HCEC 1CT (cell line): ENCODE measurements around the gene MYLK.
A peak's percentile ranks its signal among the peaks of the same experiment; 100 is the strongest.

Experiments
- DNase-seq: peaks from one replicate; pipeline ENCODE4 v3.0.0-alpha.2; 2017

MYLK gene

GRCh38 chr3:123693584-123694190 lies 190.4 kb downstream of the MYLK start:
- no peak for DNase-seq

GRCh38 chr3:123692671-123693070 lies 191.5 kb downstream of the MYLK start:
- no peak for DNase-seq

DNA sequence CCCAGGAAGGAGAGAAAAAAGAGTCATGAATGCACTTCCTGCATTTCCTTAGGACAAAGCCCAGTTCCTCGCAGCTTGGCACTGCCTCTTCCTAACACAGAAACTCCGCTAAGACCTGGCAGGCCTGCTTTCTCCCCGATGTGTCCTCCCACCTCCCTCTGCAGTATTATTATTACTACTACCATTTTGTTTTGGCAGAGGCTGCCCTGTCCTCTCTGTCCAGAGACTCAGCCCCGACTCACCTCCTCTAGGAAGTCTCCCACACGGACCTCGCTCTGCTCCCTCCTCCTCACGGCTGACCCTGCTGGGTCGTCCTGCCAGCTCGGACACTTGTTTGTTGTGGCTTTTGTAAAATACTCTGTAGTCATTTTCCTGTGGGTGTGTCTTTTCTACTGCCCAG lies 192.1 kb downstream of the MYLK start:
- peak; percentile 11 for DNase-seq

GRCh38 chr3:123689831-123690230 lies 194.3 kb downstream of the MYLK start:
- no peak for DNase-seq

DNA sequence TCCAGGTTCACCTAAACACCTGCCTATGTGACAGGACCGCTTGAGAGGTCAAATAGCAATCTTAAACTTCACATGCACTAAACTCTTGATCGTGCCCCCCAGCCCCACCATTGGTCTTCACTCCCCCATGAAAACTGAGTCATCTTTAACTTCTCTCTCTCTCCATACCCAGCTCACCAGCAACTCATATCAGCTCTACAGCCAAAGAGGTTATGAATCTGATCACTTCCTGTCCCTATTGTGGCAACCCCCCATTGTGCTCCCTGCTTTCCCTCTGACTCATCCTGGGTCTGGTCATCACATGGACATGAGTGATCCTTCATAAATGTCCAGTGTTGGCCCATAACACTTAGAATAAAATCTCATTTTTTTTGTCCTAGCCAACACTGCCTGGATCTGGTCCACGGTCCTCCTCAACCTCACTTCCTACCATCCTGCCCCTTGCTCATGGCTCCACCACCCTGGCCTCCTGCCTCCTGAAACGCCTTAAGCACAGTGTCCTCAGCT lies 195.8 kb downstream of the MYLK start:
- DNase-seq, result peak; percentile 99

GRCh38 chr3:123687286-123687685 lies 196.8 kb downstream of the MYLK start:
- peak; percentile 27 for DNase-seq

DNA sequence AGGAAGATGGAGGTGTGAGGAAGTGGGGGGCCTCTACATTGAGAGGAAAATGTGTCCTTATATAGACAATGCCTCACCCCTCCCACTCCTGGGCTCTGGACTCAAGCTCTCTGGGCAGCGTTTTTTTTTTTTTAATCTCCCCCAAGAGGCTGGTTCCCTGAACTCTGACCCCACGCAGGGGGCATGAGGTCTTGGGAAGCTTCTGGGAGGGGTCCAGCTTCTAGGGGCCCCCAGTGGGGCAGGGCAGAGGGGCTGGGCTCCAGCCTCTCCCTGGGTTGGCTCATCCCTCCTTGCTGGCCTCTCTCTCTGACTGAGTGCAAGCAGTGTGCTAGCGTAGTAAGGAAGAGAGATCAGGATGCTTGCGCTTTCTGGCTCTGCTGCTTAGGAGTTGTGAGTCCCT lies 197.9 kb downstream of the MYLK start:
- DNase-seq, result no peak

DNA sequence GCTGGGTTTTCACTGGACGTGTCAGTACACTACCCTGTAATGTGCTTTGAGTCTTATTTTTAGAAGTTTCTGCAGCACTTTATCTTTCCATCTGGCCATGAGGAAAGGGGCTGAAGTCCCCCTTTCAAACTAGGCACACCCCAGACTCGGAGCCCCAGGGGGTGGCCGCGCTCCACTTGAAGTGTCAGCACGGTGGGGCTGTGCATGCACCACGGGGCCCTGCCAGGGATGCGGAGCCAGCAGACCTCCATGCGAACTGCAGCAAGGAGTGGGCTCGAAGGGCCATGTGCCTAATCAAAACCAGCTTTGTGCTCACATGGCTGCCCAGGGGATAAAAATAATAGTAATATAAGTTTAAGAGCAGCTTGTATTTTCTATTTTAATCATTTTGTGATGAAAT lies 198.4 kb downstream of the MYLK start:
- no peak for DNase-seq

- DNase-seq, result no peak
Observed at GRCh38 chr3:123684636-123685035, 199.5 kb downstream of the MYLK start.

DNA sequence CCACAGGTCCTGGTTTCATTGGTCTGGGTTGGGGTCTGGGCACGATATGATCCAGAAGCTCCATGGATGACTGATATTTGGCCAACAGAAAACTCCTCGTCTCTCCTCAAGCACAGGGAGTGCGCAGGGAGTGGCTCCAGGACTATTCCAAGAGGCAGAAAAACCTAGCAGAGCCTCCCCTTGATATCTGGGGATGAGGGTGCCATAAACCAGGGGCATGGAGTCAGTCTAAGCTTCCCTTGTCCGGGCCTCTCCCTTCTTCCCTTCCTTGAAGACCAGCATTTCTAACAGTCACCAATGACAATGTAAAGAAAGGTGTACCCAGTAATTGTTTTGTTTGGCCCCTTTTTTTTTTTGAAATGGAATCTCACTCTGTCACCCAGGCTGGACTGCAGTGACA lies 199.9 kb downstream of the MYLK start:
- no peak for DNase-seq

- no peak for DNase-seq
Observed at GRCh38 chr3:123683505-123684154, 200.5 kb downstream of the MYLK start.

GRCh38 chr3:123682781-123683504 lies 201.2 kb downstream of the MYLK start:
- DNase-seq, result no peak

DNA sequence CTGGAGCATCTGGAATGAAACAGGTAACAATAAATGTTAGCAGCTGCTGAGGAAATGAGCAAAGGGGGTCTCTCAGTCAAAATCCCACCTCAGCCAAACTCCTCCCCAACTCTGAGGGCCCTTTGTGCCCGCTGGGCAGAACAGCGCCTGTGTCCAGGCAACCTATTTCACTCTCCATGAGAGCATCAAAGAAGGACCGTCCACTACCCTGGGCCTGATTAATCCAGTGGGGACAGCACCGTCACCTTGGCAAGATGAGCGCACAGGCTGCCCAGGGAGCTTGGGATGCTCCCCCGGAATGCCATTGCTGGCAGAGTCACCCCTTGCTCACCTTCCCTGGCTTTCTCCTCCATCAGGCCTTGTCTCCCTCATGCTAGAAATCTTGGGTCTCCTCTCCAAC lies 201.8 kb downstream of the MYLK start:
- no peak for DNase-seq

GRCh38 chr3:123679712-123680386 lies 204.3 kb downstream of the MYLK start:
- no peak for DNase-seq

- peak; percentile 90 for DNase-seq
Observed at GRCh38 chr3:123678108-123678511, 206.0 kb downstream of the MYLK start.

DNA sequence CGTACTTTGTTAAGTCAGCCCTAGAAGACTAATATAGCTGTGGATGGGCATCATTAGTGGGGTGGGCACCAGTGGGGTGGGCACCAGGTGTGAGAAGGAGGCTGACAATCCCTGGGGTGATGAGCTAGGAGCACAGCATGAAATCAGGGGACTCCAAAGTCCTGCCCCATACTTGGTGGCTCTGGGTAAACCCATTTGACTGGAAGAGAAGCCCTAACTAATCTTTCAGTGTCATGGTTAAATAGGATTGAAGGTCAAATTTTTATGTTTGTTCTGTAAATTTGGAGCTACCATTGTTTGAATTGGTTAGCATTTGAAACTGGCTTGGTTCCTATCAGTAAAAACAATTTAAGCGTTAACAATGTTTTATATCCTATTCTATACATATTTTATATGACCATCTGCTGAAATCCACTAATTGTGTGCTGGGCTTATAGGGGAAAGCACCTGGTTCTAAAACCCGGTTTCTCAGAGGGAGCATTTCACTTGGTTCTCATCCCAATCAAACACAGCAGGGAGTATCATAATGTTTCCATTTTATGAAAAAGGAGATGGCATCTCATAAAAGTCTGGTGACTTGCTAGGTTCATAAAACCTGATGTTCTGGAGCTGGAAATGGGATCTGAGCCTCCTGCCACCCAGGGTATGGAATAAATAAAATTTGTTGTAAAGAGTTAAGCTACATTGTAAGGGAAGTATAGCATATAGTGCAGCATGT lies 211.5 kb downstream of the MYLK start:
- DNase-seq, result no peak

DNA sequence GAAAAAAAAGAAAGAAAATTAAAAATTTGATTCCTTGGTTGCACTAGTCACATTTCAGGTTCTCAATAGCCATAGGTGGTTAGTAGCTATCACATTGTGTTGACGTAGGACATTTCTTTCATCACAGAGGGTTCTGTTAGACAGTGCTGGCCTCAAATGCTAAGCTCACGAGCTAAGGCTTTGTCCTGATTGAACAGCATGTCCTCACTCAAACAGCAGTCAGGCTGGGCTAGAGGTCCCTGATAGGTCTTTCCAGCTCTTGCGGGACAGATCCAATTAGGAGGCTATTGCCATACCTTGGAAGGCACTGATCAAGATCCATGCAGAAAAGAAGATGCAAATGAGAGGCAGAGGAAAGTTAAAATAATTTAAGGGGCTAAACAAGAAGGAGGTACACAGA lies 213.4 kb downstream of the MYLK start:
- no peak for DNase-seq

- DNase-seq, result no peak
Observed at GRCh38 chr3:123668906-123669305, 215.2 kb downstream of the MYLK start.

- DNase-seq, result peak; percentile 13
Observed at GRCh38 chr3:123667784-123668183, 216.3 kb downstream of the MYLK start.

GRCh38 chr3:123664753-123665152 lies 219.4 kb downstream of the MYLK start:
- no peak for DNase-seq

DNA sequence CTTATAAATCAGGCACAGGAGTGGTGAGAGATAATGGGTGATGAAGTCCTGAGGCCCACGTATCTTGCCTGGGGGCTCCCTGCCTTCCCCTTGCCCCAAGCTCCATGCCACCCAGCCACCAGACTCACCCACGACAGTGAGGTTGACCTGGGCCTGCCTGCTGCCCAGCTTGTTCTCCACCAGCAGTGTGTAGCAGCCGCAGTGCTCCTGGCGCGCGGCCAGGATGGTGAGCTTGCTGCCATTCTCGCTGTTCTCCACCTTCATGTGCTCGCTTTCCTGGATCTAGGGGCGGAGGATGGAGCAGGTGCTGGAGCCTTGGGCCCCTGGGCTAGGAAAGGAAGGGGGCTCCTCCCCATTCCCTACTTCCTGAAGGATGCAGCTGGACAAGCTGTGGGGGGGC lies 220.2 kb downstream of the MYLK start:
- DNase-seq, result no peak

DNA sequence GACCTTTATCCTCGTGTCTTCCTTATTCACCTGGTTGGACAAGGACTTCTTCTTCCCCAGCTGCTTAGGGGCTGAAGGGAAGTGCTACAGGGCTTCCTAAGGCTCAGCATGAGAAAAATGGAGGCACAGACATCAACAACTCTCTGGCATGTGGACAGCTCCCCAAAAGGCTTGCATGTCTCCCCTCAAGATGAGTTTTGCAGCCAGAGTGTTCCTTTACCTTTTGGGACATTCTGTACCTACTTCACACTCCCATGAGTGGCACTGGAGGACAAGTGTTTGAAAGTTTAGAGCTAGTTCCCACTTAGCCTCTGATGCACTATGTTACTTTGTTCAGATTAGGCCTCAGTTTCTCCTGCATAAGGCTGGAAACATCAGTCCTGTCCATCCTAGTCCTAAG lies 222.2 kb downstream of the MYLK start:
- no peak for DNase-seq

GRCh38 chr3:123660900-123661299 lies 223.2 kb downstream of the MYLK start:
- peak; percentile 71 for DNase-seq
